ENCODE results near the gene GRHL1. TPM values are rescaled to one million over a fixed set of nuclear protein-coding genes. Genes with fewer than 3 reads are reported as not detected.

GRHL1 gene
- total RNA-seq, 4 donors from 2014 or later: 1.3 to 6.6 (median 1.5) TPM; not detected in 1

GRCh38 chr2:10038123-10038522 lies 86.6 kb downstream of the GRHL1 start:
- H3K9me3 ChIP-seq: no peaks in the 10 kb centered on the region
- no peak for DNase-seq
- no peaks in the 10 kb centered on the region for H3K36me3 ChIP-seq
- no peaks in the 10 kb centered on the region for H3K27me3 ChIP-seq
- peaks cover 0 to 14% (median 0%) of the 10 kb centered on the region in 4 donors for H3K4me1 ChIP-seq
- TF ChIP-seq CTCF (IDR thresholded peaks at IDR 0.05) (no peak), POLR2A (IDR thresholded peaks at IDR 0.05) (no peak)
- H3K4me3 ChIP-seq: no peak overlapping the region
- peak overlapping the region in 1 of 4 donors; percentile 19 for H3K27ac ChIP-seq

- Histone ChIP-seq H3K4me3 (no peak overlapping the region), H3K27ac (peak overlapping the region in 1 of 4 donors; percentile 19), H3K27me3 (no peaks in the 10 kb centered on the region), H3K9me3 (no peaks in the 10 kb centered on the region), H3K36me3 (no peaks in the 10 kb centered on the region), H3K4me1 (peaks cover 0 to 14% (median 0%) of the 10 kb centered on the region in 4 donors)
- TF ChIP-seq POLR2A (IDR thresholded peaks at IDR 0.05) (no peak), CTCF (IDR thresholded peaks at IDR 0.05) (no peak)
- no peak for DNase-seq
Observed at GRCh38 chr2:10038716-10039115, 87.2 kb downstream of the GRHL1 start.

- DNase-seq: no peak
- H3K4me1 ChIP-seq: peaks cover 0 to 14% (median under 1%) of the 10 kb centered on the region in 4 donors
- H3K27me3 ChIP-seq: no peaks in the 10 kb centered on the region
- peak overlapping the region in 1 of 4 donors; percentile 18 for H3K27ac ChIP-seq
- H3K4me3 ChIP-seq: no peak overlapping the region
- no peaks in the 10 kb centered on the region for H3K9me3 ChIP-seq
- H3K36me3 ChIP-seq: no peaks in the 10 kb centered on the region
- TF ChIP-seq CTCF (IDR thresholded peaks at IDR 0.05) (no peak), POLR2A (IDR thresholded peaks at IDR 0.05) (no peak)
Observed at GRCh38 chr2:10039658-10040410, 88.3 kb downstream of the GRHL1 start.

- DNase-seq: no peak
- H3K4me3 ChIP-seq: peak overlapping the region in 1 of 4 donors; percentile 90
- no peaks in the 10 kb centered on the region for H3K36me3 ChIP-seq
- H3K4me1 ChIP-seq: peaks cover 0 to 17% (median 2%) of the 10 kb centered on the region in 4 donors
- H3K27me3 ChIP-seq: no peaks in the 10 kb centered on the region
- H3K9me3 ChIP-seq: no peaks in the 10 kb centered on the region
- H3K27ac ChIP-seq: peak overlapping the region in 3 of 4 donors; percentile 76 to 100 (median 93)
- TF ChIP-seq POLR2A (IDR thresholded peaks at IDR 0.05) (no peak), CTCF (IDR thresholded peaks at IDR 0.05) (no peak)
Observed at GRCh38 chr2:10041711-10042110, 90.2 kb downstream of the GRHL1 start.

- Histone ChIP-seq H3K9me3 (no peaks in the 10 kb centered on the region), H3K36me3 (peaks cover 0 to under 1% (median 0%) of the 10 kb centered on the region in 3 donors), H3K27ac (peak overlapping the region; percentile 60 to 100 (median 84)), H3K27me3 (no peaks in the 10 kb centered on the region), H3K4me3 (peak overlapping the region; percentile 29 to 90 (median 64)), H3K4me1 (peaks cover 0 to 14% (median 2%) of the 10 kb centered on the region in 4 donors)
- TF ChIP-seq POLR2A (IDR thresholded peaks at IDR 0.05) (no peak), CTCF (IDR thresholded peaks at IDR 0.05) (no peak)
- peak; percentile 56 to 84 (median 71) for DNase-seq
Observed at GRCh38 chr2:10042301-10043161, 91.0 kb downstream of the GRHL1 start.
